K562 (cell line): ENCODE results near the gene TSEN34. TPM values are rescaled to one million over a fixed set of nuclear protein-coding genes. Genes with fewer than 3 reads are reported as not detected.

Experiments
- ATAC-seq: fragments of 200-7000 bp; cut with Tn5 transposase; 3 replicates; pipeline ENCODE4 v1.9.1; 2020; ENCODE audit warnings: moderate library complexity
- BruUV-seq: library from RNA; stranded (reverse); fragments of 400-500 nt; replicated peaks from 2 replicates; lab custom pipeline; 2021; lab: Mats Ljungman, UMichigan
- CTCF ChIA-PET: fragments of 300-600 bp; formaldehyde crosslinking; extraction: SDS; loops from one replicate; lab custom pipeline; 2021; ENCODE audit warnings: low intra/inter-chr PET ratio; lab: Yijun Ruan, JAX
- POLR2A ChIA-PET: fragments of 300-600, 350-650 bp; sonication (Branson Sonifier 250); formaldehyde crosslinking; extraction: SDS; loops from one replicate; lab custom pipeline; 2021; ENCODE audit warnings: antibody characterized with exemption, inconsistent platforms; lab: Yijun Ruan, JAX
- DNase-seq, 4 experiments: peaks; one replicate each; pipeline versions ENCODE4 v3.0.0 to v3.0.0-alpha.2; 2011 to 2018; ENCODE audit warnings: low spot score in 3 of 4, mixed read lengths in 3 of 4; ENCODE audit errors: extremely low read depth in 1 of 4
- FAIRE-seq: peaks from 2 replicates; lab custom pipeline; 2011; peaks lifted over from hg19 to GRCh38; lab: Jason Lieb, UNC
- H2AFZ ChIP-seq: 2 replicates; pipeline ENCODE4 v1.6.0; 2011; ENCODE audit warnings: low read depth, low read length, control low read depth, inconsistent platforms
- H3K27ac ChIP-seq: fragments of 200-600 bp; 3 replicates; pipeline ENCODE4 v1.8.0; 2011; ENCODE audit warnings: low read depth, mild to moderate bottlenecking, control low read depth, inconsistent platforms, low read length, moderate library complexity, mixed read lengths; ENCODE audit errors: extremely low read depth
- H3K27me3 ChIP-seq, 2 experiments: fragments of 300-600 bp in 1 of 2; 2 replicates in 1 of 2; 3 replicates in 1 of 2; pipeline versions ENCODE4 v1.6.0 to v1.8.0; 2011; ENCODE audit warnings: inconsistent platforms in 2 of 2, low read length in 2 of 2, mild to moderate bottlenecking in 1 of 2, mixed read lengths in 1 of 2, moderate library complexity in 1 of 2; ENCODE audit not compliant: control insufficient read depth in 2 of 2, insufficient read depth in 2 of 2
- H3K36me3 ChIP-seq: fragments of 300-600 bp; 3 replicates; pipeline ENCODE4 v1.8.0; 2011; ENCODE audit warnings: mild to moderate bottlenecking, low read length, inconsistent platforms; ENCODE audit not compliant: control insufficient read depth, insufficient read depth
- H3K4me1 ChIP-seq, 2 experiments: fragments of 200-600 bp in 1 of 2; replicated peaks in 1 of 2; 2 replicates in 1 of 2; 3 replicates in 1 of 2; pipeline versions ENCODE4 v1.5.1 to v1.8.0; 2011; ENCODE audit warnings: inconsistent platforms in 2 of 2, low read length in 2 of 2, mild to moderate bottlenecking in 1 of 2, mixed read lengths in 1 of 2, moderate library complexity in 1 of 2; ENCODE audit not compliant: control insufficient read depth in 2 of 2, insufficient read depth in 2 of 2
- H3K4me2 ChIP-seq: 2 replicates; pipeline ENCODE4 v1.6.1; 2011; ENCODE audit warnings: low read length, control low read depth, inconsistent platforms, mixed read lengths; ENCODE audit not compliant: insufficient read depth
- H3K4me3 ChIP-seq: fragments of 200-600 bp; sonication (generic), shearing (Covaris generic); 2 replicates; pipeline ENCODE4 v1.5.1; 2016; ENCODE audit warnings: control low read depth, inconsistent platforms
- H3K79me2 ChIP-seq: fragments of 200-600 bp; 3 replicates; pipeline ENCODE4 v1.8.0; 2011; ENCODE audit warnings: low read length, inconsistent platforms; ENCODE audit not compliant: control insufficient read depth, insufficient read depth
- H3K9ac ChIP-seq, 2 experiments: 2 replicates each; pipeline versions ENCODE4 v1.6.0 to v1.6.1; 2011; ENCODE audit warnings: low read depth in 2 of 2, low read length in 2 of 2, control low read depth in 1 of 2, inconsistent platforms in 1 of 2, mild to moderate bottlenecking in 1 of 2, mixed read lengths in 1 of 2; ENCODE audit not compliant: insufficient read depth in 1 of 2
- H3K9me1 ChIP-seq: one replicate; pipeline ENCODE4 v1.6.0; 2011; ENCODE audit warnings: inconsistent platforms, mild to moderate bottlenecking, low read length, moderate library complexity; ENCODE audit not compliant: control insufficient read depth, insufficient read depth
- H3K9me3 ChIP-seq: replicated peaks from 2 replicates; pipeline ENCODE4 v1.5.1; 2011; ENCODE audit warnings: low read depth, low read length, inconsistent platforms; ENCODE audit not compliant: control insufficient read depth, insufficient read depth
- H4K20me1 ChIP-seq: replicated peaks from 2 replicates; pipeline ENCODE4 v1.6.1; 2011; ENCODE audit warnings: low read length, inconsistent platforms, mixed read lengths; ENCODE audit not compliant: control insufficient read depth, insufficient read depth
- ATF2 ChIP-seq: sonication (generic); formaldehyde crosslinking; IDR thresholded peaks from 2 replicates; pipeline ENCODE4 v1.8.1; 2022; ENCODE audit warnings: missing genetic modification reagents
- CBX1 ChIP-seq: sonication (generic); IDR thresholded peaks from 2 replicates; pipeline ENCODE4 v1.6.1; 2016; ENCODE audit warnings: antibody characterized with exemption, low read depth, mild to moderate bottlenecking
- CBX5 ChIP-seq: IDR thresholded peaks from 2 replicates; pipeline ENCODE4 v1.6.1; 2014; ENCODE audit warnings: low read depth, borderline replicate concordance
- KLF13 ChIP-seq: fragments of 450-650 bp; IDR thresholded peaks from 2 replicates; pipeline ENCODE4 v1.6.1; 2016; ENCODE audit warnings: missing genetic modification characterization, low read depth, mild to moderate bottlenecking, missing compliant biosample characterization, moderate library complexity, borderline replicate concordance
- MEIS2 ChIP-seq: fragments of 450-650 bp; IDR thresholded peaks from 2 replicates; pipeline ENCODE4 v1.6.1; 2014; ENCODE audit warnings: mild to moderate bottlenecking; ENCODE audit not compliant: partially characterized antibody
- PCBP1 ChIP-seq: fragments of 200-400 bp; formaldehyde crosslinking; IDR thresholded peaks from 2 replicates; pipeline ENCODE4 v1.6.1; 2018; ENCODE audit warnings: mild to moderate bottlenecking, low read depth, low read length; ENCODE audit not compliant: poor library complexity, severe bottlenecking
- POLR2B ChIP-seq: fragments of 450-650 bp; IDR thresholded peaks from 2 replicates; pipeline ENCODE4 v1.6.1; 2018; ENCODE audit warnings: low read depth; ENCODE audit not compliant: partially characterized antibody
- RBM25 ChIP-seq: fragments of 200-400 bp; formaldehyde crosslinking; IDR thresholded peaks from 2 replicates; pipeline ENCODE4 v1.6.1; 2018; ENCODE audit warnings: low read length, low read depth, moderate library complexity; ENCODE audit not compliant: severe bottlenecking
- SRF ChIP-seq, 2 experiments: fragments of 250-450, 450-650 bp in 1 of 2; sonication (Bioruptor Pico) in 1 of 2; sonication (generic) in 1 of 2; formaldehyde crosslinking; IDR thresholded peaks; 2 replicates each; pipeline versions ENCODE4 v1.5.0 to v1.5.1; 2020 to 2022; ENCODE audit warnings: mild to moderate bottlenecking in 1 of 2, missing genetic modification reagents in 1 of 2
- THRAP3 ChIP-seq: fragments of 450-650 bp; IDR thresholded peaks from 2 replicates; pipeline ENCODE4 v1.6.1; 2016; ENCODE audit warnings: mild to moderate bottlenecking, inconsistent platforms, borderline replicate concordance
- U2AF2 ChIP-seq: fragments of 200-400 bp; formaldehyde crosslinking; optimal IDR thresholded peaks from 2 replicates; pipeline ENCODE3; 2017; ENCODE audit warnings: low read depth, mild to moderate bottlenecking, low read length
- YY1 ChIP-seq, 3 experiments: IDR thresholded peaks; 2 replicates each; pipeline ENCODE4 v1.6.1; 2011; ENCODE audit warnings: low read length in 2 of 3, mild to moderate bottlenecking in 2 of 3, moderate library complexity in 2 of 3, borderline replicate concordance in 1 of 3, control low read depth in 1 of 3, low read depth in 1 of 3; ENCODE audit not compliant: insufficient read depth in 3 of 3, insufficient replicate concordance in 2 of 3, control insufficient read depth in 1 of 3, insufficient read length in 1 of 3; ENCODE audit errors: extremely low read depth in 1 of 3
- ZNF785 ChIP-seq: fragments of 250-450 bp; sonication (Bioruptor Pico); IDR thresholded peaks from 2 replicates; pipeline ENCODE4 v1.4.0; 2020; ENCODE audit warnings: mild to moderate bottlenecking
- ZNF830 ChIP-seq: fragments of 250-450 bp; sonication (Bioruptor Pico); IDR thresholded peaks from 2 replicates; pipeline ENCODE4 v1.5.0; 2021; ENCODE audit warnings: mild to moderate bottlenecking
- WGBS: fragments of 100-300 bp; shearing (Covaris generic); methylation state at CpG from one replicate; pipeline ENCODE4 v1.1.6; 2016; ENCODE audit warnings: low coverage, mixed read lengths; ENCODE audit not compliant: insufficient coverage; ENCODE audit errors: missing lambda C conversion rate; 5-methylcytosine and 5-hydroxymethylcytosine counted together
- in situ Hi-C: fragments of 300-500 bp; cut with MboI; formaldehyde crosslinking; loops from 4 replicates; pipeline ENCODE4 v1.15.0; 2018; ENCODE audit warnings: inconsistent platforms, mixed read lengths
- intact Hi-C: fragments of 100-400 bp; cut with micrococcal nuclease; formaldehyde crosslinking; loops from 2 replicates; pipeline ENCODE4 v1.14.2; 2022
- polyA plus RNA-seq, 8 experiments: library from polyadenylated mRNA; depleted of rRNA in 4 of 8; stranded (reverse) in 5 of 8; unstranded in 3 of 8; fragments of >200 nt; fragmentation: Nextera tagmentation in 2 of 8; fragmentation: Illumina TruSeq in 1 of 8; extraction: Ambion mirVana in 2 of 8; extraction: Trizol in 1 of 8; gene quantifications; 2 replicates each; pipeline versions ENCODE4 v1.2.1 to v1.2.3, GENCODE V29; 2011 to 2014; ENCODE audit warnings: inconsistent platforms in 1 of 8, missing spikeins in 1 of 8
- total RNA-seq, 7 experiments: library from RNA; depleted of rRNA in 6 of 7; stranded (reverse); fragments of >200 nt in 6 of 7; fragmentation: Illumina TruSeq in 2 of 7; extraction: Trizol in 2 of 7; gene quantifications; 2 replicates each; pipeline versions ENCODE4 v1.2.1 to v1.2.3, GENCODE V29; 2011 to 2021; ENCODE audit warnings: low replicate concordance in 1 of 7
- TF ChIP-seq, protein P1 (sequence below): fragments of 250-450 bp; sonication (Bioruptor Pico); IDR thresholded peaks from 2 replicates; pipeline ENCODE4 v1.5.0; 2020; ENCODE audit warnings: mild to moderate bottlenecking, borderline replicate concordance
- TF ChIP-seq, protein P2 (sequence below): fragments of 250-450 bp; sonication (Bioruptor Pico); IDR thresholded peaks from 2 replicates; pipeline ENCODE4 v1.4.0; 2020; ENCODE audit warnings: borderline replicate concordance

Gene TSEN34
- total and polyA plus RNA-seq, 9 of the 15 experiments (the other 6 are each of a cell fraction or from before 2014, with no cell fraction given): 3.1 to 57.6 (median 29.5) TPM

- BruUV-seq: no TSS peak
- Histone ChIP-seq H3K79me2 (no peaks in the 10 kb centered on the region), H3K4me3 (no peak overlapping the region), H2AFZ (no peak overlapping the region), H3K27ac (no peak overlapping the region), H3K27me3 (no peaks in the 10 kb centered on the region; a peak in 1 of 5 replicates), H3K36me3 (peaks cover 10% of the 10 kb centered on the region; the same call in 2 of the 3 replicates), H3K4me1 (peaks cover 0 to 24% of the 10 kb centered on the region in 2 experiments; a peak in 3 of 5 replicates), H3K9me1 (no peaks in the 10 kb centered on the region), H4K20me1 (no peaks in the 10 kb centered on the region), H3K9ac (no peak overlapping the region), H3K9me3 (no peaks in the 10 kb centered on the region), H3K4me2 (no peak overlapping the region)
- intact Hi-C loops: no loop called here
- DNase-seq (no peak), FAIRE-seq (no peak), ATAC-seq (no peak)
- ChIA-PET POLR2A (no interaction called here), CTCF (no interaction called here)
- in situ Hi-C loops: no loop called here
- WGBS: 91% methylated on average over 22 of the region's 27 CpGs
- TF ChIP-seq KLF13 (tag) (no peak), POLR2B (no peak), U2AF2 (no peak), CBX1 (peak; percentile 71; the same call in 1 of the 2 replicates), ATF2 (CRISPR knock-in tag) (no peak), ZNF830 (CRISPR knock-in tag) (no peak), MEIS2 (no peak), RBM25 (peak; percentile 95), CBX5 (no peak), ZNF785 (no peak), THRAP3 (no peak), SRF (CRISPR knock-in tag; IDR thresholded peaks at IDR 0.05) (no peak), PCBP1 (no peak), YY1 (IDR thresholded peaks at IDR 0.05; ENCODE audit: borderline replicate concordance in 1 of 3, control insufficient read depth in 1 of 3, extremely low read depth in 1 of 3, insufficient read depth in 3 of 3, insufficient read length in 1 of 3, insufficient replicate concordance in 2 of 3, low read depth in 1 of 3, low read length in 2 of 3) (no peak)
- TF ChIP-seq, protein P1, sequence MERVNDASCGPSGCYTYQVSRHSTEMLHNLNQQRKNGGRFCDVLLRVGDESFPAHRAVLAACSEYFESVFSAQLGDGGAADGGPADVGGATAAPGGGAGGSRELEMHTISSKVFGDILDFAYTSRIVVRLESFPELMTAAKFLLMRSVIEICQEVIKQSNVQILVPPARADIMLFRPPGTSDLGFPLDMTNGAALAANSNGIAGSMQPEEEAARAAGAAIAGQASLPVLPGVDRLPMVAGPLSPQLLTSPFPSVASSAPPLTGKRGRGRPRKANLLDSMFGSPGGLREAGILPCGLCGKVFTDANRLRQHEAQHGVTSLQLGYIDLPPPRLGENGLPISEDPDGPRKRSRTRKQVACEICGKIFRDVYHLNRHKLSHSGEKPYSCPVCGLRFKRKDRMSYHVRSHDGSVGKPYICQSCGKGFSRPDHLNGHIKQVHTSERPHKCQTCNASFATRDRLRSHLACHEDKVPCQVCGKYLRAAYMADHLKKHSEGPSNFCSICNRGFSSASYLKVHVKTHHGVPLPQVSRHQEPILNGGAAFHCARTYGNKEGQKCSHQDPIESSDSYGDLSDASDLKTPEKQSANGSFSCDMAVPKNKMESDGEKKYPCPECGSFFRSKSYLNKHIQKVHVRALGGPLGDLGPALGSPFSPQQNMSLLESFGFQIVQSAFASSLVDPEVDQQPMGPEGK: no peak
- TF ChIP-seq, protein P2, sequence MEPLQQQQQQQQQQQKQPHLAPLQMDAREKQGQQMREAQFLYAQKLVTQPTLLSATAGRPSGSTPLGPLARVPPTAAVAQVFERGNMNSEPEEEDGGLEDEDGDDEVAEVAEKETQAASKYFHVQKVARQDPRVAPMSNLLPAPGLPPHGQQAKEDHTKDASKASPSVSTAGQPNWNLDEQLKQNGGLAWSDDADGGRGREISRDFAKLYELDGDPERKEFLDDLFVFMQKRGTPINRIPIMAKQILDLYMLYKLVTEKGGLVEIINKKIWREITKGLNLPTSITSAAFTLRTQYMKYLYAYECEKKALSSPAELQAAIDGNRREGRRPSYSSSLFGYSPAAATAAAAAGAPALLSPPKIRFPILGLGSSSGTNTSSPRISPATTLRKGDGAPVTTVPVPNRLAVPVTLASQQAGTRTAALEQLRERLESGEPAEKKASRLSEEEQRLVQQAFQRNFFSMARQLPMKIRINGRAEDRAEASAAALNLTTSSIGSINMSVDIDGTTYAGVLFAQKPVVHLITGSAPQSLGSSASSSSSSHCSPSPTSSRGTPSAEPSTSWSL (CRISPR knock-in tag): no peak
Measured at GRCh38 chr19:54218960-54219661, 28.0 kb downstream of the TSEN34 start.
